Uterus (tissue), 4 donors: Measurements from ENCODE around the gene SYF2. TPM values are rescaled to one million over a fixed set of nuclear protein-coding genes. Genes with fewer than 3 reads are reported as not detected.
A peak's percentile ranks its signal among the peaks of the same experiment; 100 is the strongest.
"Not testable (repeated sequence)": the region's sequence is repeated elsewhere in the genome, so short reads cannot be mapped to it uniquely, and the experiment has no call there.

ENCODE experiments used
- DNase-seq, 2 donors: peaks; one replicate each; pipeline ENCODE4 v3.0.0-alpha.2; 2019 to 2020
- H3K27ac ChIP-seq, 2 donors: fragments of 200-600 bp; sonication (generic); 1 replicate in 1 of 2; 2 replicates in 1 of 2; pipeline ENCODE4 v1.5.1; 2016 to 2018
- H3K27me3 ChIP-seq, 2 donors: fragments of 200-600 bp; sonication (generic); one replicate each; pipeline ENCODE4 v1.5.1; 2018 to 2019; ENCODE audit warnings: control low read depth in 1 of 2
- H3K36me3 ChIP-seq, 2 donors: fragments of 200-600 bp; sonication (generic); one replicate each; pipeline ENCODE4 v1.5.1; 2019; ENCODE audit warnings: control low read depth in 1 of 2
- H3K4me1 ChIP-seq, 2 donors: fragments of 200-600 bp; sonication (generic); one replicate each; pipeline ENCODE4 v1.5.1; 2018 to 2019; ENCODE audit warnings: control low read depth in 1 of 2
- H3K4me3 ChIP-seq, 2 donors: fragments of 200-600 bp; sonication (generic); 1 replicate in 1 of 2; 2 replicates in 1 of 2; pipeline ENCODE4 v1.5.1; 2018 to 2019; ENCODE audit warnings: mild to moderate bottlenecking in 1 of 2
- H3K9me3 ChIP-seq, 2 donors: fragments of 200-600 bp; sonication (generic); one replicate each; pipeline ENCODE4 v1.5.1; 2019; ENCODE audit warnings: control low read depth in 1 of 2
- POLR2A ChIP-seq, 2 donors: fragments of 450-650 bp; IDR thresholded peaks; one replicate each; pipeline ENCODE4 v1.6.1; 2016; ENCODE audit warnings: antibody characterized with exemption in 2 of 2, mild to moderate bottlenecking in 1 of 2, moderate library complexity in 1 of 2
- intact Hi-C: fragments of 100-400 bp; cut with DNase I; formaldehyde crosslinking; loops from one replicate; pipeline ENCODE4 v1.15.1; 2023; ENCODE audit warnings: low total_unique reads
- total RNA-seq, 4 donors: library from RNA; depleted of rRNA in 3 of 4; stranded (reverse); fragments of >200 nt in 3 of 4; gene quantifications; one replicate each; pipeline versions ENCODE4 v1.1.0 to v1.2.4, GENCODE V29; 2014 to 2023
- TF ChIP-seq, protein P1 (sequence below), 4 experiments: fragments of 200-600 bp in 2 of 4; fragments of 450-650 bp in 2 of 4; sonication (generic) in 2 of 4; IDR thresholded peaks; one replicate each; pipeline ENCODE4 v1.5.1; 2016 to 2019; ENCODE audit warnings: antibody characterized with exemption in 4 of 4, mild to moderate bottlenecking in 2 of 4, moderate library complexity in 1 of 4
- donor health status: DM: yes; HTN: yes; CAD: no.

The SYF2 gene
- total RNA-seq, 4 donors from 2014 or later: 45.3 to 52.1 (median 47.9) TPM

GRCh38 chr1:25239681-25240541, 7.6 kb upstream of the SYF2 start:
- Histone ChIP-seq H3K9me3 (no peaks in the 10 kb centered on the region), H3K27me3 (no peaks in the 10 kb centered on the region), H3K27ac (peak overlapping the region; percentile 92 to 93), H3K4me3 (peak overlapping the region; percentile 44 to 53), H3K36me3 (no peaks in the 10 kb centered on the region), H3K4me1 (peaks cover 4 to 9% of the 10 kb centered on the region in 2 donors)
- TF ChIP-seq, protein P1, sequence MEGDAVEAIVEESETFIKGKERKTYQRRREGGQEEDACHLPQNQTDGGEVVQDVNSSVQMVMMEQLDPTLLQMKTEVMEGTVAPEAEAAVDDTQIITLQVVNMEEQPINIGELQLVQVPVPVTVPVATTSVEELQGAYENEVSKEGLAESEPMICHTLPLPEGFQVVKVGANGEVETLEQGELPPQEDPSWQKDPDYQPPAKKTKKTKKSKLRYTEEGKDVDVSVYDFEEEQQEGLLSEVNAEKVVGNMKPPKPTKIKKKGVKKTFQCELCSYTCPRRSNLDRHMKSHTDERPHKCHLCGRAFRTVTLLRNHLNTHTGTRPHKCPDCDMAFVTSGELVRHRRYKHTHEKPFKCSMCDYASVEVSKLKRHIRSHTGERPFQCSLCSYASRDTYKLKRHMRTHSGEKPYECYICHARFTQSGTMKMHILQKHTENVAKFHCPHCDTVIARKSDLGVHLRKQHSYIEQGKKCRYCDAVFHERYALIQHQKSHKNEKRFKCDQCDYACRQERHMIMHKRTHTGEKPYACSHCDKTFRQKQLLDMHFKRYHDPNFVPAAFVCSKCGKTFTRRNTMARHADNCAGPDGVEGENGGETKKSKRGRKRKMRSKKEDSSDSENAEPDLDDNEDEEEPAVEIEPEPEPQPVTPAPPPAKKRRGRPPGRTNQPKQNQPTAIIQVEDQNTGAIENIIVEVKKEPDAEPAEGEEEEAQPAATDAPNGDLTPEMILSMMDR (IDR thresholded peaks at IDR 0.05): peak; percentile 46 to 78 (median 72)
- peak in 1 of 2 donors; percentile 25 for TF ChIP-seq POLR2A (IDR thresholded peaks at IDR 0.05)
- intact Hi-C loops: no loop called here
- peak; percentile 89 to 91 for DNase-seq

- no peak for TF ChIP-seq POLR2A (IDR thresholded peaks at IDR 0.05)
- TF ChIP-seq, protein P1 (IDR thresholded peaks at IDR 0.05): no peak
- DNase-seq: no peak
- H3K4me3 ChIP-seq: no peak overlapping the region
- no peak overlapping the region for H3K27ac ChIP-seq
- peaks cover 7 to 14% of the 10 kb centered on the region in 2 donors for H3K4me1 ChIP-seq
- H3K9me3 ChIP-seq: no peaks in the 10 kb centered on the region
- intact Hi-C loops: no loop called here
- no peaks in the 10 kb centered on the region for H3K27me3 ChIP-seq
- no peaks in the 10 kb centered on the region for H3K36me3 ChIP-seq
Measured at GRCh38 chr1:25238046-25238445, 5.7 kb upstream of the SYF2 start.

DNA sequence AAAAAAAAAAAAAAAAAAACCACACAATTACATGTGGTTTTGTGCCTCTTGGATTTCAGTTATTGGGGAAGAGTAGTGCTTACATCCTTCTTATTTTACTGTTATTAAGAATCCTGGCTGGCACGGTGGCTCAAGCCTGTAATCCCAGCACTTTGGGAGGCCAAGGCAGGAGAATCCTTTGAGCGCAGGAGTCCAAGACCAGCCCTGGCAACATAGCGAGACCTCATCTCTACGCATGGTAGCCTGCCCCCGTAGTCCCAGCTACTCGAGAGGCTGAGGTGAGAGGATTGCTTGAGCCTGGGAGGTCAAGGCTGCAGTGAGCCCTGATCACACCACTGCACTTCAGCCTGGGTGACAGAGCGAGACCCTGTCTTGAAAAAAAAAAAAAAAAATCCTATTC, 4.0 kb upstream of the SYF2 start:
- H3K27ac ChIP-seq, H3K4me3 ChIP-seq, H3K27me3 ChIP-seq, intact Hi-C loops, H3K9me3 ChIP-seq, DNase-seq, H3K36me3 ChIP-seq: not testable (repeated sequence)
- peaks cover 7 to 14% of the 10 kb centered on the region in 2 donors for H3K4me1 ChIP-seq

GRCh38 chr1:25235411-25235810, 3.1 kb upstream of the SYF2 start:
- H3K4me3 ChIP-seq, H3K27ac ChIP-seq, H3K9me3 ChIP-seq, H3K36me3 ChIP-seq, intact Hi-C loops, DNase-seq, H3K27me3 ChIP-seq: not testable (repeated sequence)
- H3K4me1 ChIP-seq: peaks cover 7 to 14% of the 10 kb centered on the region in 2 donors

DNA sequence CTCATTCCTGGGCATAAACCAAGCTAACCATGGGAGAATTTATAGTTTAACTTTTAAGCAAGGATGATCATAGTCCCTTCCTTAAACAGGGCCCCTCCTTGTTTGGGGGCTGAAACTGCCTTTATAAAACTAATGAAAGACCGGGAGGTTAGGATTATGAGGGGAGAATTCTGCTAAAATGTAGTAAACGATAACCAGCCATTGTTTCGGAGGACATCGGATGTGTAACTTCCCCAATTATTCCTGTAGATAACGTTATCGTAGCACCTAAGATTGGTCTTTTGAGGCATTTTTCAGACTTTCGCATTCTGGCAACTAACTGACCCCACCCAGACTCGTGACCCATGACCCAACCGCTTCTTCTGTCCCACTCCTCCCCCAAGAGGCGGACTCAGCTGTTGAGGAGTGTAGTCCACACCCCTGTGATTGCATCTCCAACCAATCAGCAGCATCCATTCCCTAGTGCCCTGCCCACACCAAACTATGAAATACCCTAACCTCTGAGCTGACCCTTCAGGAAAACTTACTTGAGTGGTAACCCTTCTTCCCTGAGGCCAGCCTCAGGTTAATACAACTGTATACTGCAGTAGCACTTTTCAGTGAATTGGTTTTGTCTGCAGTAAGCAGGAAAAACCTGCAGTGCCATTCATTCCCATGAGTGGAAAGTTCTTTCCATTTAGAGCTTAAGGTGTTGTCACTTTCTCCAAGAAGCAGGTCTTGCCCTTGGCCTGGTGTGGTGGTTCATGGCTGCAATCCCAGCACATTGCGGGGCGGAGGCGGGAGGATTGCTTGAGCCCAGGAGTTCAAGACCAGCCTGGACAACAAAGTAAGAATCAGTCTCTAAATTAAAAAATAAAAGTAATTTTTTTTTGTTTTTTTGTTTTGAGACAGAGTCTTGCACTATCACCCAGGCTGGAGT, 823 bp upstream of the SYF2 start:
- peak overlapping the region; percentile 80 to 87 for H3K4me3 ChIP-seq
- TF ChIP-seq, protein P1 (IDR thresholded peaks at IDR 0.05): no peak
- no peak for TF ChIP-seq POLR2A (IDR thresholded peaks at IDR 0.05)
- H3K36me3 ChIP-seq: no peaks in the 10 kb centered on the region
- DNase-seq: peak; percentile 75 to 81
- peak overlapping the region; percentile 90 to 93 for H3K27ac ChIP-seq
- intact Hi-C loops: no loop called here
- H3K9me3 ChIP-seq: no peaks in the 10 kb centered on the region
- peaks cover 7 to 9% of the 10 kb centered on the region in 2 donors for H3K4me1 ChIP-seq
- H3K27me3 ChIP-seq: no peaks in the 10 kb centered on the region

DNA sequence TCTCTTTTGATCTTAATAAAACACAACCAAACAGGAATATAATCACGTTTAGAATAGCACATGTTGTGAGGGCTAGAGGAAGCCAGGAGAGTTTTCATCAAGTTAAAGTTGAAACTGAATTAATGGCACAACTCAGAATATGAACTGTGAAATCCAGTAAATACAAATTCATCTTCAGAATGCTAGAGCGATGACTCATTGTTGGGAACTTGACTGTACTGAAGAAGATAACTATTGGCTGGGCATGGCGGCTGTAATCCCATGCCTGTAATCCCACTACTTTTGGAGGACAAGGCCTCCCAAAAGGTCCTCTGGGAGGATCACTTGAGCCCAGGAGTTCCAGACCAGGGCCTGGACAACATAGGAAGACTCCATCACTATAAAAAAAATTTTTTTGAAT, 8.8 kb downstream of the SYF2 start:
- TF ChIP-seq, protein P1 (IDR thresholded peaks at IDR 0.05): no peak
- no peak for TF ChIP-seq POLR2A (IDR thresholded peaks at IDR 0.05)
- Histone ChIP-seq H3K9me3 (no peaks in the 10 kb centered on the region), H3K27me3 (no peaks in the 10 kb centered on the region), H3K36me3 (no peaks in the 10 kb centered on the region), H3K27ac (no peak overlapping the region), H3K4me1 (no peaks in the 10 kb centered on the region), H3K4me3 (no peak overlapping the region)
- intact Hi-C loops: no loop called here
- DNase-seq: no peak
